Right lobe of liver (tissue), 6 donors: ENCODE measurements around the gene TNNC1. TPM values are rescaled to one million over a fixed set of nuclear protein-coding genes. Genes with fewer than 3 reads are reported as not detected.
A peak's percentile ranks its signal among the peaks of the same experiment; 100 is the strongest.

Source experiments
- ATAC-seq, 4 donors: fragments of 200-7000 bp; cut with Tn5 transposase; one replicate each; pipeline ENCODE4 v1.9.1; 2020; ENCODE audit warnings: mild to moderate bottlenecking in 4 of 4, moderate library complexity in 4 of 4
- DNase-seq, 3 donors: peaks; one replicate each; pipeline ENCODE4 v3.0.0-alpha.2; 2020
- H3K27ac ChIP-seq, 3 donors: fragments of 200-600 bp; one replicate each; pipeline ENCODE4 v1.8.0; 2022
- H3K27me3 ChIP-seq, 2 donors: fragments of 200-600 bp; one replicate each; pipeline ENCODE4 v1.8.0; 2022
- H3K36me3 ChIP-seq, 4 donors: fragments of 200-600 bp; sonication (generic) in 1 of 4; one replicate each; pipeline versions ENCODE4 v1.5.1 to v1.8.0; 2017 to 2022; ENCODE audit warnings: control low read depth in 1 of 4
- H3K4me1 ChIP-seq, 4 donors: fragments of 200-600 bp; sonication (generic) in 1 of 4; one replicate each; pipeline versions ENCODE4 v1.5.1 to v1.8.0; 2017 to 2022; ENCODE audit warnings: control low read depth in 1 of 4
- H3K4me3 ChIP-seq, 3 donors: fragments of 200-600 bp; one replicate each; pipeline ENCODE4 v1.8.0; 2022
- H3K9me3 ChIP-seq, 4 donors: fragments of 200-600 bp; sonication (generic) in 1 of 4; one replicate each; pipeline versions ENCODE4 v1.5.1 to v1.8.0; 2017 to 2022; ENCODE audit warnings: control low read depth in 1 of 4
- CTCF ChIP-seq, 4 donors: fragments of 200-600 bp in 3 of 4; fragments of 450-650 bp in 1 of 4; IDR thresholded peaks; one replicate each; pipeline versions ENCODE4 v1.5.1 to v1.8.0; 2016 to 2022; ENCODE audit warnings: antibody characterized with exemption in 4 of 4, mild to moderate bottlenecking in 2 of 4
- POLR2A ChIP-seq: fragments of 450-650 bp; IDR thresholded peaks from one replicate; pipeline ENCODE4 v1.6.1; 2017; ENCODE audit warnings: antibody characterized with exemption, mild to moderate bottlenecking
- WGBS: methylation state at CpG from one replicate; pipeline ENCODE4 v1.1.6; 2018; ENCODE audit warnings: low coverage, low lambda C conversion rate; ENCODE audit not compliant: insufficient coverage; ENCODE audit errors: missing lambda C conversion rate; 5-methylcytosine and 5-hydroxymethylcytosine counted together
- intact Hi-C, 2 donors: fragments of 100-400 bp; cut with DNase I; formaldehyde crosslinking; loops; one replicate each; pipeline versions ENCODE4 v1.11.2 to v1.14.1; 2022
- total RNA-seq, 6 experiments: library from RNA; depleted of rRNA in 2 of 6; stranded (reverse); fragments of >200 nt in 2 of 6; fragmentation: NEBNext Ultra II Directional in 3 of 6; extraction: Animal tissue kit (Norgen Biotek cat#: 25700) in 3 of 6; gene quantifications; one replicate each; pipeline versions ENCODE4 v1.1.0 to v1.2.4, GENCODE V29; 2016 to 2023
- donor health status: DM: no; HTN: yes; CAD: no.
- donor health status: DM: no; HTN: no; CAD: no.
- donor health status: DM: no; HTN: no; CAD: no.
- donor health status: DM: no; HTN: yes; CAD: no.
- donor health status: DM: no; HTN: yes; CAD: no.

TNNC1 gene
- total RNA-seq, 6 experiments from 2014 or later = 0.55 to 12.2 (median 1.3) TPM

- WGBS = no CpG with 5 or more reads among the region's 3 CpGs
- peaks cover 0 to 47% (median 19%) of the 10 kb centered on the region in 4 donors for H3K36me3 ChIP-seq
- H3K4me1 ChIP-seq = peaks cover 0 to 27% (median 10%) of the 10 kb centered on the region in 4 donors
- H3K27ac ChIP-seq = no peak overlapping the region
- TF ChIP-seq CTCF (IDR thresholded peaks at IDR 0.05) (no peak), POLR2A (no peak)
- no peak overlapping the region for H3K4me3 ChIP-seq
- intact Hi-C loops = no loop called here
- H3K9me3 ChIP-seq = no peaks in the 10 kb centered on the region
- DNase-seq (peak in 1 of 3 donors; percentile 48), ATAC-seq (no peak)
- no peaks in the 10 kb centered on the region for H3K27me3 ChIP-seq
These were observed 46.1 kb downstream of the TNNC1 start for GRCh38 chr3:52407779-52408178.

- TF ChIP-seq CTCF (IDR thresholded peaks at IDR 0.05) = no peak
- TF ChIP-seq POLR2A = no peak
- Histone ChIP-seq H3K4me1 (peaks cover 0 to 19% (median 6%) of the 10 kb centered on the region in 4 donors), H3K27me3 (no peaks in the 10 kb centered on the region), H3K9me3 (no peaks in the 10 kb centered on the region), H3K36me3 (peaks cover 0 to 55% (median 22%) of the 10 kb centered on the region in 4 donors), H3K4me3 (no peak overlapping the region), H3K27ac (no peak overlapping the region)
- 91% methylated on average over 6 of the region's 20 CpGs for WGBS
- ATAC-seq = no peak
- DNase-seq = peak in 1 of 3 donors; percentile 49
- intact Hi-C loops = no loop called here
These were observed 46.9 kb downstream of the TNNC1 start for GRCh38 chr3:52406791-52407510.

- intact Hi-C loops = no loop called here
- no peak for TF ChIP-seq CTCF (IDR thresholded peaks at IDR 0.05)
- DNase-seq = peak in 1 of 3 donors; percentile 53
These were observed 47.6 kb downstream of the TNNC1 start for GRCh38 chr3:52406231-52406661.

GRCh38 chr3:52405601-52406110 lies 48.2 kb downstream of the TNNC1 start:
- 67% methylated on average over 1 of the region's 4 CpGs for WGBS
- intact Hi-C loops = no loop called here
- Histone ChIP-seq H3K27me3 (no peaks in the 10 kb centered on the region), H3K4me3 (no peak overlapping the region), H3K4me1 (peaks cover 0 to 11% (median 3%) of the 10 kb centered on the region in 4 donors), H3K9me3 (no peaks in the 10 kb centered on the region), H3K36me3 (peaks cover 0 to 68% (median 28%) of the 10 kb centered on the region in 4 donors), H3K27ac (no peak overlapping the region)
- TF ChIP-seq CTCF (IDR thresholded peaks at IDR 0.05) (no peak), POLR2A (no peak)
- ATAC-seq (no peak), DNase-seq (peak in 1 of 3 donors; percentile 32)

More at GRCh38 chr3:52406231-52406661, 47.6 kb downstream of the TNNC1 start:
- Histone ChIP-seq H3K36me3 (peaks cover 0 to 62% (median 26%) of the 10 kb centered on the region in 4 donors), H3K4me3 (no peak overlapping the region), H3K9me3 (no peaks in the 10 kb centered on the region), H3K27me3 (no peaks in the 10 kb centered on the region), H3K27ac (no peak overlapping the region), H3K4me1 (peaks cover 0 to 12% (median 3%) of the 10 kb centered on the region in 4 donors)
- no peak for ATAC-seq
- no CpG with 5 or more reads among the region's 11 CpGs for WGBS
